Activated CD4-positive, alpha-beta T cell treated with anti-CD3 and anti-CD28 coated beads for 36 hours (primary cell): ENCODE data around the gene IFT20. TPM values are rescaled to one million over a fixed set of nuclear protein-coding genes. Genes with fewer than 3 reads are reported as not detected.

Experiments used
- ATAC-seq: fragments of 200-7000 bp; cut with Tn5 transposase; one replicate; pipeline ENCODE4 v1.10.0; 2021; ENCODE audit warnings: mild to moderate bottlenecking, moderate library complexity
- CTCF ChIA-PET: fragments of 350-600 bp; sonication (Branson Sonifier 250); formaldehyde crosslinking; loops from one replicate; lab custom pipeline; 2021; ENCODE audit warnings: antibody characterized with exemption; lab: Charles Lee
- POLR2A ChIA-PET: fragments of 350-600 bp; sonication (Branson Sonifier 250); formaldehyde crosslinking; loops from one replicate; lab custom pipeline; 2021; ENCODE audit warnings: antibody characterized with exemption, inconsistent platforms; lab: Charles Lee
- DNase-seq: peaks from one replicate; pipeline ENCODE4 v3.0.0-alpha.2; 2020
- H3K27ac Mint-ChIP-seq: one replicate; pipeline ENCODE4 v1.8.0; 2021; ENCODE audit warnings: mixed read lengths
- H3K27me3 Mint-ChIP-seq: one replicate; pipeline ENCODE4 v1.8.0; 2021; ENCODE audit warnings: mixed read lengths
- H3K36me3 Mint-ChIP-seq: one replicate; pipeline ENCODE4 v1.8.0; 2021; ENCODE audit warnings: low read depth, mixed read lengths
- H3K4me1 Mint-ChIP-seq: one replicate; pipeline ENCODE4 v1.8.0; 2021; ENCODE audit warnings: mixed read lengths
- H3K4me3 Mint-ChIP-seq: one replicate; pipeline ENCODE4 v1.8.0; 2021; ENCODE audit warnings: mild to moderate bottlenecking, moderate library complexity, mixed read lengths
- H3K9me3 Mint-ChIP-seq: one replicate; pipeline ENCODE4 v1.8.0; 2021; ENCODE audit warnings: low read depth, mixed read lengths
- intact Hi-C, 2 experiments: fragments of 100-400 bp; cut with DNase I in 1 of 2; cut with micrococcal nuclease in 1 of 2; formaldehyde crosslinking; loops; one replicate each; pipeline versions ENCODE4 v1.14.2 to v1.15.1; 2022 to 2024; cut with DNase I, micrococcal nuclease
- total RNA-seq, 2 experiments: library from RNA; stranded (reverse); gene quantifications; one replicate each; pipeline ENCODE4 v1.2.3, GENCODE V29; 2021

IFT20 gene
- total RNA-seq, 2 experiments from 2014 or later: 12.9 to 17.3 TPM

GRCh38 chr17:28326114-28326513 lies 9.2 kb downstream of the IFT20 start:
- Mint-ChIP-seq H3K27ac (no peak overlapping the region), H3K4me3 (no peak overlapping the region), H3K4me1 (peaks cover 34% of the 10 kb centered on the region), H3K9me3 (no peaks in the 10 kb centered on the region), H3K27me3 (no peaks in the 10 kb centered on the region), H3K36me3 (peaks cover 41% of the 10 kb centered on the region)
- no peak for ATAC-seq
- no peak for DNase-seq
- CTCF ChIA-PET: interaction anchor here (0.8 to 1.4 kb wide), 4 partner anchors 10 to 90 kb away, joined by 3 read pairs; no protein-coding TSS in a partner anchor
- intact Hi-C loops: no loop called here
- POLR2A ChIA-PET: no interaction called here

- no peak for DNase-seq
- Mint-ChIP-seq H3K36me3 (peaks cover 47% of the 10 kb centered on the region), H3K4me1 (peaks cover 42% of the 10 kb centered on the region), H3K27me3 (no peaks in the 10 kb centered on the region), H3K27ac (no peak overlapping the region), H3K4me3 (no peak overlapping the region), H3K9me3 (no peaks in the 10 kb centered on the region)
- no peak for ATAC-seq
- intact Hi-C loops: no loop called here
- CTCF ChIA-PET: interaction anchor here (0.6 to 1.4 kb wide), 4 partner anchors 11 to 517 kb away, joined by 3 read pairs; no protein-coding TSS in a partner anchor
- POLR2A ChIA-PET: no interaction called here
Observed at GRCh38 chr17:28325211-28325610, 10.1 kb downstream of the IFT20 start.

GRCh38 chr17:28324781-28325180 lies 10.5 kb downstream of the IFT20 start:
- peaks cover 47% of the 10 kb centered on the region for H3K36me3 Mint-ChIP-seq
- H3K27ac Mint-ChIP-seq: no peak overlapping the region
- intact Hi-C loops: no loop called here
- DNase-seq (no peak), ATAC-seq (no peak)
- ChIA-PET CTCF (interaction anchor here (0.6 kb wide), 1 partner anchor 159 kb away, joined by 3 read pairs; no protein-coding TSS in a partner anchor), POLR2A (no interaction called here)
- peaks cover 46% of the 10 kb centered on the region for H3K4me1 Mint-ChIP-seq
- no peak overlapping the region for H3K4me3 Mint-ChIP-seq
- H3K9me3 Mint-ChIP-seq: no peaks in the 10 kb centered on the region
- H3K27me3 Mint-ChIP-seq: no peaks in the 10 kb centered on the region

- Mint-ChIP-seq H3K4me3 (no peak overlapping the region), H3K9me3 (no peaks in the 10 kb centered on the region), H3K36me3 (peaks cover 45% of the 10 kb centered on the region), H3K27ac (no peak overlapping the region), H3K27me3 (no peaks in the 10 kb centered on the region), H3K4me1 (peaks cover 46% of the 10 kb centered on the region)
- ATAC-seq: no peak
- intact Hi-C loops: no loop called here
- DNase-seq: no peak
- ChIA-PET POLR2A (no interaction called here), CTCF (interaction anchor here (0.6 kb wide), 1 partner anchor 160 kb away, joined by 3 read pairs; no protein-coding TSS in a partner anchor)
Observed at GRCh38 chr17:28324267-28324745, 11.0 kb downstream of the IFT20 start.

- no peak for DNase-seq
- ATAC-seq: no peak
- Mint-ChIP-seq H3K27ac (peak overlapping the region; percentile 88), H3K9me3 (no peaks in the 10 kb centered on the region), H3K4me3 (peak overlapping the region; percentile 96), H3K4me1 (peaks cover 30% of the 10 kb centered on the region), H3K27me3 (no peaks in the 10 kb centered on the region), H3K36me3 (peaks cover 14% of the 10 kb centered on the region)
- intact Hi-C loops: no loop called here
- POLR2A ChIA-PET: interaction anchor here (0.6 kb wide), 1 partner anchor 11 kb away, joined by 5 read pairs; no protein-coding TSS in a partner anchor
- CTCF ChIA-PET: interaction anchor here (0.6 to 1.9 kb wide), 6 partner anchors 10 to 316 kb away, joined by 3 to 10 read pairs (median 3); partner anchors contain the start of genes IFT20 and TNFAIP1
Observed at GRCh38 chr17:28320215-28321061, 14.8 kb downstream of the IFT20 start.

GRCh38 chr17:28319598-28319935 lies 15.7 kb downstream of the IFT20 start:
- intact Hi-C loops: loop anchor here (1.0 to 2.0 kb wide), 9 partner anchors 8 to 427 kb away; partner anchors contain the start of genes IFT20 (in 2 of the 2), TNFAIP1 (in 2 of the 2), LYRM9 (in 1 of the 2) and POLDIP2 (in 1 of the 2)
- no peaks in the 10 kb centered on the region for H3K9me3 Mint-ChIP-seq
- no peaks in the 10 kb centered on the region for H3K27me3 Mint-ChIP-seq
- peak overlapping the region; percentile 96 for H3K4me3 Mint-ChIP-seq
- DNase-seq (no peak), ATAC-seq (no peak)
- H3K36me3 Mint-ChIP-seq: peaks cover 14% of the 10 kb centered on the region
- ChIA-PET POLR2A (no interaction called here), CTCF (interaction anchor here (0.6 to 1.2 kb wide), 5 partner anchors 11 to 830 kb away, joined by 3 to 4 read pairs (median 3); partner anchors contain the start of genes IFT20, POLDIP2 and TNFAIP1)
- peak overlapping the region; percentile 88 for H3K27ac Mint-ChIP-seq
- H3K4me1 Mint-ChIP-seq: peaks cover 30% of the 10 kb centered on the region

GRCh38 chr17:28318759-28319597 lies 16.3 kb downstream of the IFT20 start, which contains the start of gene TMEM97:
Gene TMEM97 (plus strand): TSS chr17:28319200. CDS start chr17:28319240, 40 bp downstream.
- Mint-ChIP-seq H3K4me3 (peak within 1 kb of the TSS; percentile 96), H3K36me3 (peaks cover 14% of the 10 kb centered on the region), H3K4me1 (peaks cover 30% of the 10 kb centered on the region), H3K27me3 (no peaks in the 10 kb centered on the region), H3K27ac (peak within 1 kb of the TSS; percentile 88), H3K9me3 (no peaks in the 10 kb centered on the region)
- peak; percentile 99 for ATAC-seq
- CTCF ChIA-PET: interaction anchor here (0.6 to 1.2 kb wide), 6 partner anchors 10 to 831 kb away, joined by 3 to 4 read pairs (median 3); partner anchors contain the start of genes IFT20, POLDIP2 and TNFAIP1
- DNase-seq: peak; percentile 98
- POLR2A ChIA-PET: interaction anchor here (0.6 to 1.1 kb wide), 2 partner anchors 16 to 134 kb away, joined by 4 to 5 read pairs; partner anchors contain the start of genes IFT20 and TNFAIP1
- intact Hi-C loops: loop anchor here (1.0 to 2.0 kb wide), 9 partner anchors 8 to 426 kb away; partner anchors contain the start of genes IFT20 (in 2 of the 2), TNFAIP1 (in 2 of the 2), LYRM9 (in 1 of the 2) and POLDIP2 (in 1 of the 2)

- peak overlapping the region; percentile 96 for H3K4me3 Mint-ChIP-seq
- ChIA-PET POLR2A (interaction anchor here (0.7 to 1.1 kb wide), 4 partner anchors 13 to 47 kb away, joined by 4 to 5 read pairs (median 4); partner anchors contain the start of genes IFT20, SEBOX and TNFAIP1), CTCF (interaction anchor here (0.6 to 0.9 kb wide), 3 partner anchors 11 to 67 kb away, joined by 3 to 4 read pairs (median 3); no protein-coding TSS in a partner anchor)
- H3K36me3 Mint-ChIP-seq: peaks cover 14% of the 10 kb centered on the region
- peak; percentile 19 for DNase-seq
- peaks cover 30% of the 10 kb centered on the region for H3K4me1 Mint-ChIP-seq
- H3K27ac Mint-ChIP-seq: peak overlapping the region; percentile 41
- no peaks in the 10 kb centered on the region for H3K9me3 Mint-ChIP-seq
- intact Hi-C loops: loop anchor here (2.0 kb wide), 2 partner anchors 39 to 425 kb away; partner anchors contain the start of gene LYRM9 (in 1 of the 2)
- peak; percentile 1 for ATAC-seq
- peaks cover 2% of the 10 kb centered on the region for H3K27me3 Mint-ChIP-seq
Observed at GRCh38 chr17:28317966-28318758, 17.1 kb downstream of the IFT20 start.

GRCh38 chr17:28317099-28317965 lies 17.9 kb downstream of the IFT20 start:
- H3K4me1 Mint-ChIP-seq: peaks cover 27% of the 10 kb centered on the region
- DNase-seq (no peak), ATAC-seq (no peak)
- intact Hi-C loops: no loop called here
- H3K27me3 Mint-ChIP-seq: peaks cover 2% of the 10 kb centered on the region
- CTCF ChIA-PET: interaction anchor here (0.6 to 0.8 kb wide), 2 partner anchors 14 to 66 kb away, joined by 3 read pairs; no protein-coding TSS in a partner anchor
- POLR2A ChIA-PET: interaction anchor here (0.7 to 0.9 kb wide), 2 partner anchors 13 to 48 kb away, joined by 4 to 5 read pairs; partner anchors contain the start of gene SEBOX
- H3K27ac Mint-ChIP-seq: peak overlapping the region; percentile 11
- H3K36me3 Mint-ChIP-seq: peaks cover 10% of the 10 kb centered on the region
- no peaks in the 10 kb centered on the region for H3K9me3 Mint-ChIP-seq
- peak overlapping the region; percentile 96 for H3K4me3 Mint-ChIP-seq
